NCI-H2081 (cell line): ENCODE results near the gene ARF1.

Experiments used
- DNase-seq, 2 experiments: peaks; one replicate each; lab custom pipeline; 2025; lab: John Stamatoyannopoulos, UW

ARF1 gene

GRCh38 chr1:228148196-228148861, 65.8 kb downstream of the ARF1 start:
- DNase-seq: no peak
